Measurements from ENCODE around the gene ABCF1.

The ABCF1 gene

DNA sequence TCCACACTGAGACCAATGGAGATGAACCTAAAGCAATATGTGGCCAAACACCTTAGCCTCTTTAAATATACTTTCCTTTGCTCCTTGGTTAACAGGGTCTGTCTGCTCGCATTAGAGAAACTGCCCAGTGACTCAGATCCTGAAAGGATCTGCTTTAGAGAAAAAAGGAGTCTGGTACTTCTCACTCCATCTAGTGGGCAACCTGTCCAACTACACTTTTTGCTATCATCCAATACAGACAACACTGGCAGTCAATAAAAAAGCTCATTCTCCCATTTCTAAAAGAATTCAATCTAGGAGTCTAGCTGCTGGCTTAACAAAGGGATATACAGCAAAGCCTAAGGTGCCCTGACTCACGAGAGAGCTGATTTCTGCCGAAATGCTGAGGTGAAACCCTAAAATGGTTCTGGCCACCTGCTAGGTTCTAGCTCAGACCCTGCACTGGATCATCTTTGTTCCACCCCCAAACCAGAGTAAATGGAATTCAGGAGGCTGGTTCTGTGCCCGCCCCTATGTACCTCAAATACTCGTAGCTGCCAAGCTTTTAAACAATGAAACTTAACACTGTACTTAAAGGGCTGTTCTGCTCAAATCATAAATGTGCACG lies 26.5 kb upstream of the ABCF1 start:
- H3K27ac ChIP-seq (ENCODE audit: low read length): no peak overlapping the region
- no peaks in the 10 kb centered on the region for H3K79me2 ChIP-seq (ENCODE audit: insufficient read depth, low read length)
- peak; percentile 71 for ATAC-seq (ENCODE audit: insufficient read depth, low read depth)
- no peaks in the 10 kb centered on the region for H3K9me3 ChIP-seq (ENCODE audit: insufficient read depth, low read length, severe bottlenecking)
- H3K4me3 ChIP-seq (ENCODE audit: low read depth in 1 of 2, low read length in 2 of 2): no peak overlapping the region
- TF ChIP-seq, protein P1, sequence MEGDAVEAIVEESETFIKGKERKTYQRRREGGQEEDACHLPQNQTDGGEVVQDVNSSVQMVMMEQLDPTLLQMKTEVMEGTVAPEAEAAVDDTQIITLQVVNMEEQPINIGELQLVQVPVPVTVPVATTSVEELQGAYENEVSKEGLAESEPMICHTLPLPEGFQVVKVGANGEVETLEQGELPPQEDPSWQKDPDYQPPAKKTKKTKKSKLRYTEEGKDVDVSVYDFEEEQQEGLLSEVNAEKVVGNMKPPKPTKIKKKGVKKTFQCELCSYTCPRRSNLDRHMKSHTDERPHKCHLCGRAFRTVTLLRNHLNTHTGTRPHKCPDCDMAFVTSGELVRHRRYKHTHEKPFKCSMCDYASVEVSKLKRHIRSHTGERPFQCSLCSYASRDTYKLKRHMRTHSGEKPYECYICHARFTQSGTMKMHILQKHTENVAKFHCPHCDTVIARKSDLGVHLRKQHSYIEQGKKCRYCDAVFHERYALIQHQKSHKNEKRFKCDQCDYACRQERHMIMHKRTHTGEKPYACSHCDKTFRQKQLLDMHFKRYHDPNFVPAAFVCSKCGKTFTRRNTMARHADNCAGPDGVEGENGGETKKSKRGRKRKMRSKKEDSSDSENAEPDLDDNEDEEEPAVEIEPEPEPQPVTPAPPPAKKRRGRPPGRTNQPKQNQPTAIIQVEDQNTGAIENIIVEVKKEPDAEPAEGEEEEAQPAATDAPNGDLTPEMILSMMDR (IDR thresholded peaks at IDR 0.05; ENCODE audit: borderline replicate concordance, extremely low read depth, low read length, poor library complexity, severe bottlenecking): peak; percentile 85
- TF ChIP-seq EZH2 (IDR thresholded peaks at IDR 0.05; ENCODE audit: borderline replicate concordance, low read depth, low read length, severe bottlenecking): no peak
- no peaks in the 10 kb centered on the region for H3K27me3 ChIP-seq (ENCODE audit: insufficient read depth, low read length, poor library complexity)
- H2AFZ ChIP-seq (ENCODE audit: low read depth, low read length): no peak overlapping the region
- DNase-seq: peak; percentile 33
- H3K36me3 ChIP-seq (ENCODE audit: insufficient read depth, low read length): peaks cover 37% of the 10 kb centered on the region; the same call in 1 of the 2 replicates
- H3K4me2 ChIP-seq (ENCODE audit: insufficient read depth, low read length): no peak overlapping the region
- H3K4me1 ChIP-seq (ENCODE audit: insufficient read depth, low read length): peaks cover 15% of the 10 kb centered on the region
- 0 out of 2 replicates have a peak, but pooled peaks cover 2% of the 10 kb centered on the region for H4K20me1 ChIP-seq (ENCODE audit: insufficient read depth, low read length)
- H3K9ac ChIP-seq (ENCODE audit: low read depth, low read length): no peak overlapping the region

DNA sequence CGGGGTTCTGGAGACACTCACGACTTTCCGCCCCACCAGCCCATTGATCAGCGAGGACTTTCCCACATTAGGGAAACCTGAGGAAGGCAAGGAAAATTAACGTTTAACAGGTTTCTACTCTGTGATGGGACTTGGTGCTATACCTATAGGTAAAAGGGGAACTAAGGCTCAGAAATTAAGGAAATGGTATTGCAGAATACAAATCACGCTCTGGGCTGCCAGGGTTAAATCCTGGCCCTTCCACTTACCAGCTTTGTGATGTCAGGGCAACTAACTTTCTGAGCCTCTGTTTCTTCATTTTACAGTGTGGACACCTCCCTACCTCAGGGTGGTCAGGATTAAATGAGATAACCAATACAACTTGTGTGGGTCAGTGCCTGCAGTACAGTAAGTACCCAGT lies 23.8 kb upstream of the ABCF1 start:
- TF ChIP-seq EZH2 (IDR thresholded peaks at IDR 0.05; ENCODE audit: borderline replicate concordance, low read depth, low read length, severe bottlenecking): no peak
- TF ChIP-seq, protein P1 (IDR thresholded peaks at IDR 0.05; ENCODE audit: borderline replicate concordance, extremely low read depth, low read length, poor library complexity, severe bottlenecking): no peak
- no peak overlapping the region for H3K4me3 ChIP-seq (ENCODE audit: low read depth in 1 of 2, low read length in 2 of 2)
- H3K36me3 ChIP-seq (ENCODE audit: insufficient read depth, low read length): peaks cover 63% of the 10 kb centered on the region
- H3K9me3 ChIP-seq (ENCODE audit: insufficient read depth, low read length, severe bottlenecking): no peaks in the 10 kb centered on the region
- no peak for ATAC-seq (ENCODE audit: insufficient read depth, low read depth)
- DNase-seq: no peak
- no peak overlapping the region for H3K9ac ChIP-seq (ENCODE audit: low read depth, low read length)
- peaks cover 5% of the 10 kb centered on the region for H3K4me1 ChIP-seq (ENCODE audit: insufficient read depth, low read length)
- no peaks in the 10 kb centered on the region for H3K27me3 ChIP-seq (ENCODE audit: insufficient read depth, low read length, poor library complexity)
- no peak overlapping the region for H3K4me2 ChIP-seq (ENCODE audit: insufficient read depth, low read length)
- peaks cover 4% of the 10 kb centered on the region; the same call in 1 of the 2 replicates for H4K20me1 ChIP-seq (ENCODE audit: insufficient read depth, low read length)
- no peak overlapping the region for H2AFZ ChIP-seq (ENCODE audit: low read depth, low read length)
- no peaks in the 10 kb centered on the region for H3K79me2 ChIP-seq (ENCODE audit: insufficient read depth, low read length)
- no peak overlapping the region for H3K27ac ChIP-seq (ENCODE audit: low read length)

DNA sequence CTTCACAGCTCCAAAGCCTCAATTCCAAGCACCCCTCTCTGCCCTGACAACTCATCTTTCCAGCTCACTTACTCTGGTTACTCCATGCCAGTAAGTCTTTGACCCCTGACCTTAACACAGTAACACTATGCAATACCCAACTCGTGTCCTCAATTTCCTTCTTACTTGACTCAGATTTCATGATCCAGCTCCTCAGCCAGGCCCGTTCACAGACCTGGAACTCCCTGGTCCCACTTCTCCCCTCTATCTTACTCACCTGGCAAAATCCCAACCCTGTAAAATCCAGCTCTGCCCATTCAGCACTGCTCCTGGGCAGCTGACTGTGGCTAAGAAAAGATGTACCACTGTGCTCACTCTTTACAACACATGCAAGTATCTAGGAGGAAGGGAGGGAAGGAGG lies 22.9 kb upstream of the ABCF1 start:
- peaks cover 72% of the 10 kb centered on the region for H3K36me3 ChIP-seq (ENCODE audit: insufficient read depth, low read length)
- no peak overlapping the region for H3K9ac ChIP-seq (ENCODE audit: low read depth, low read length)
- TF ChIP-seq EZH2 (IDR thresholded peaks at IDR 0.05; ENCODE audit: borderline replicate concordance, low read depth, low read length, severe bottlenecking): no peak
- TF ChIP-seq, protein P1 (IDR thresholded peaks at IDR 0.05; ENCODE audit: borderline replicate concordance, extremely low read depth, low read length, poor library complexity, severe bottlenecking): no peak
- H3K4me3 ChIP-seq (ENCODE audit: low read depth in 1 of 2, low read length in 2 of 2): no peak overlapping the region
- DNase-seq: no peak
- no peak for ATAC-seq (ENCODE audit: insufficient read depth, low read depth)
- no peaks in the 10 kb centered on the region for H3K27me3 ChIP-seq (ENCODE audit: insufficient read depth, low read length, poor library complexity)
- no peak overlapping the region for H3K4me2 ChIP-seq (ENCODE audit: insufficient read depth, low read length)
- no peaks in the 10 kb centered on the region for H3K79me2 ChIP-seq (ENCODE audit: insufficient read depth, low read length)
- H2AFZ ChIP-seq (ENCODE audit: low read depth, low read length): no peak overlapping the region
- no peaks in the 10 kb centered on the region for H3K4me1 ChIP-seq (ENCODE audit: insufficient read depth, low read length)
- H3K27ac ChIP-seq (ENCODE audit: low read length): no peak overlapping the region
- no peaks in the 10 kb centered on the region for H3K9me3 ChIP-seq (ENCODE audit: insufficient read depth, low read length, severe bottlenecking)
- peaks cover 4% of the 10 kb centered on the region; the same call in 1 of the 2 replicates for H4K20me1 ChIP-seq (ENCODE audit: insufficient read depth, low read length)

Measured in DND-41 (cell line).